Endothelial cell of umbilical vein (primary cell): ENCODE measurements around the gene LGR4. TPM values are rescaled to one million over a fixed set of nuclear protein-coding genes. Genes with fewer than 3 reads are reported as not detected.

Experiments used
- BruUV-seq: library from RNA; stranded (reverse); fragments of 400-500 nt; replicated peaks from 2 replicates; lab custom pipeline; 2021; lab: Mats Ljungman, UMichigan
- CTCF ChIA-PET: fragments of 300-600, 350-600 bp; sonication (Branson Sonifier 250); formaldehyde crosslinking; loops from one replicate; lab custom pipeline; 2021; ENCODE audit warnings: antibody characterized with exemption, inconsistent platforms; lab: Charles Lee
- POLR2A ChIA-PET: fragments of 300-600, 350-600 bp; sonication (Branson Sonifier 250); formaldehyde crosslinking; loops from one replicate; lab custom pipeline; 2021; ENCODE audit warnings: antibody characterized with exemption, inconsistent platforms; lab: Charles Lee
- DNase-seq: peaks from one replicate; pipeline ENCODE4 v3.0.0-alpha.2; 2011; ENCODE audit warnings: low read depth, low spot score
- FAIRE-seq: peaks from 2 replicates; lab custom pipeline; 2011; peaks lifted over from hg19 to GRCh38; lab: Jason Lieb, UNC
- H2AFZ ChIP-seq: 2 replicates; pipeline ENCODE4 v1.6.0; 2012; ENCODE audit warnings: low read depth, low read length, control low read depth, inconsistent platforms
- H3K27ac ChIP-seq: 2 replicates; pipeline ENCODE4 v1.5.1; 2011; ENCODE audit warnings: low read depth, mild to moderate bottlenecking, control low read depth, low read length, moderate library complexity; ENCODE audit not compliant: insufficient read depth
- H3K27me3 ChIP-seq, 2 experiments: 2 replicates each; pipeline versions ENCODE4 v1.6.0 to v1.6.1; 2011; ENCODE audit warnings: low read length in 2 of 2, mixed read lengths in 1 of 2; ENCODE audit not compliant: control insufficient read depth in 2 of 2, insufficient read depth in 2 of 2
- H3K36me3 ChIP-seq, 2 experiments: 2 replicates in 1 of 2; 3 replicates in 1 of 2; pipeline ENCODE4 v1.5.1; 2011; ENCODE audit warnings: low read length in 2 of 2, mild to moderate bottlenecking in 1 of 2, moderate library complexity in 1 of 2; ENCODE audit not compliant: control insufficient read depth in 2 of 2, insufficient read depth in 2 of 2; ENCODE audit errors: extremely low read depth in 1 of 2
- H3K4me1 ChIP-seq: 3 replicates; pipeline ENCODE4 v1.5.1; 2011; ENCODE audit warnings: mild to moderate bottlenecking, low read length; ENCODE audit not compliant: control insufficient read depth, insufficient read depth; ENCODE audit errors: extremely low read depth
- H3K4me2 ChIP-seq: 2 replicates; pipeline ENCODE4 v1.6.1; 2011; ENCODE audit warnings: low read length, control low read depth, mixed read lengths; ENCODE audit not compliant: insufficient read depth
- H3K4me3 ChIP-seq, 3 experiments: fragments of 200-600 bp in 1 of 3; sonication (generic), shearing (Covaris generic) in 1 of 3; replicated peaks in 1 of 3; 2 replicates each; pipeline ENCODE4 v1.5.1; 2011 to 2016; ENCODE audit warnings: control low read depth in 3 of 3, low read length in 3 of 3, mild to moderate bottlenecking in 2 of 3, inconsistent platforms in 1 of 3, low read depth in 1 of 3, moderate library complexity in 1 of 3; ENCODE audit not compliant: insufficient read depth in 1 of 3
- H3K79me2 ChIP-seq: 2 replicates; pipeline ENCODE4 v1.6.0; 2012; ENCODE audit warnings: low read length, inconsistent platforms; ENCODE audit not compliant: control insufficient read depth, insufficient read depth
- H3K9ac ChIP-seq: replicated peaks from 2 replicates; pipeline ENCODE3; 2011; ENCODE audit warnings: low read length, control low read depth; ENCODE audit not compliant: insufficient read depth; ENCODE audit errors: extremely low read depth
- H3K9me1 ChIP-seq: replicated peaks from 3 replicates; pipeline ENCODE4 v1.6.0; 2011; ENCODE audit warnings: mild to moderate bottlenecking, low read length; ENCODE audit not compliant: control insufficient read depth, insufficient read depth; ENCODE audit errors: extremely low read depth
- H3K9me3 ChIP-seq: replicated peaks from 2 replicates; pipeline ENCODE4 v1.5.1; 2012; ENCODE audit warnings: low read length, inconsistent platforms; ENCODE audit not compliant: control insufficient read depth, insufficient read depth
- H4K20me1 ChIP-seq: replicated peaks from 2 replicates; pipeline ENCODE3; 2011; ENCODE audit warnings: mild to moderate bottlenecking, low read length; ENCODE audit not compliant: control insufficient read depth, insufficient read depth; ENCODE audit errors: extremely low read depth
- EZH2 ChIP-seq: IDR thresholded peaks from 2 replicates; pipeline ENCODE4 v1.6.1; 2012; ENCODE audit warnings: borderline replicate concordance, low read depth, mild to moderate bottlenecking, moderate library complexity, low read length, inconsistent platforms; ENCODE audit not compliant: severe bottlenecking
- FOS ChIP-seq: IDR thresholded peaks from 2 replicates; pipeline ENCODE4 v1.6.1; 2011; ENCODE audit warnings: mild to moderate bottlenecking, low read length, moderate library complexity, borderline replicate concordance; ENCODE audit not compliant: insufficient read depth
- GATA2 ChIP-seq: IDR thresholded peaks from 2 replicates; pipeline ENCODE4 v1.7.0; 2011; ENCODE audit warnings: low read depth, mild to moderate bottlenecking, moderate library complexity, mixed read lengths, low read length; ENCODE audit not compliant: insufficient read length, insufficient read depth
- MYC ChIP-seq: IDR thresholded peaks from one replicate; pipeline ENCODE4 v1.6.1; 2011; ENCODE audit warnings: mild to moderate bottlenecking, low read depth, low read length
- POLR2A ChIP-seq: IDR thresholded peaks from 2 replicates; pipeline ENCODE4 v1.6.1; 2012; ENCODE audit warnings: low read depth, mild to moderate bottlenecking, control low read depth, low read length
- POLR2AphosphoS5 ChIP-seq: IDR thresholded peaks from 2 replicates; pipeline ENCODE4 v1.6.1; 2012; ENCODE audit warnings: low read depth, mild to moderate bottlenecking, control low read depth, low read length, moderate library complexity; ENCODE audit not compliant: insufficient read depth
- dilution Hi-C: fragments of 300-500 bp; cut with MboI; formaldehyde crosslinking; loops from one replicate; pipeline ENCODE4 v1.15.0; 2019; ENCODE audit warnings: low sequenced_read_pairs; ENCODE audit not compliant: extremely low pct_ligation_motif_present
- intact Hi-C: fragments of 100-400 bp; cut with micrococcal nuclease; formaldehyde crosslinking; loops from one replicate; pipeline ENCODE4 v1.10.0; 2022
- polyA plus RNA-seq, 4 experiments: library from polyadenylated mRNA; depleted of rRNA in 3 of 4; stranded (reverse) in 3 of 4; unstranded in 1 of 4; fragments of >200 nt; gene quantifications; 2 replicates each; pipeline versions ENCODE4 v1.2.1 to v1.2.3, GENCODE V29; 2011 to 2012; ENCODE audit warnings: missing spikeins in 1 of 4
- total RNA-seq: library from RNA; stranded (reverse); gene quantifications from 2 replicates; pipeline ENCODE4 v1.2.3, GENCODE V29; 2021
- TF ChIP-seq, protein P1 (sequence below), 2 donors: IDR thresholded peaks; 1 replicate in 1 of 2; 2 replicates in 1 of 2; pipeline ENCODE4 v1.5.1; 2011; ENCODE audit warnings: low read length in 2 of 2, mild to moderate bottlenecking in 2 of 2, moderate library complexity in 2 of 2, control low read depth in 1 of 2, inconsistent platforms in 1 of 2, low read depth in 1 of 2; ENCODE audit not compliant: insufficient read depth in 1 of 2; ENCODE audit errors: extremely low read depth in 1 of 2
- TF ChIP-seq, protein P2 (sequence below): IDR thresholded peaks from 2 replicates; pipeline ENCODE4 v1.6.1; 2011; ENCODE audit not compliant: insufficient read depth, insufficient read length

LGR4 gene
- total and polyA plus RNA-seq, 2 donors (not counting 3 experiments of a cell fraction or from before 2014, with no cell fraction given): 1.3 to 3.1 TPM

DNA sequence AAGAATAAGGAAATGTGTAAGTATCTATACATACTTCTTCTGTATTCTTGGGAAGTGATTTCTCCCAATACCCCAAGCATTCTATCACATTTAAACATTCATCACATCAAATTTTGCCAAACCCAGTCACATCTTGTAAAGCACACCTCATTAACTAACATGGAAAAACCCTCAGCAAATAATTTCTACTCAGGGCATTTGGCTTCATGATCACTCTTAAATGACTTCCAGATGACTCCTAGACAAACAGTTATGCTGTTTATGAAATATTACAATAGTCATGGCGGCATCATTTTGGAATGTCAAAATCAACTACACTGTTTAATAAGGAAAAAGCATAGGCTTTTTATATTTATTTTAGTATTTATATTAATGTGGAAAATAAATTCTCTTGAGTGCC, 62.3 kb downstream of the LGR4 start:
- intact Hi-C loops: no loop called here
- Histone ChIP-seq H3K36me3 (no peaks in the 10 kb centered on the region), H3K4me3 (no peak overlapping the region), H3K9ac (no peak overlapping the region), H3K9me1 (no peaks in the 10 kb centered on the region), H3K4me1 (no peaks in the 10 kb centered on the region), H3K27ac (no peak overlapping the region), H2AFZ (no peak overlapping the region), H3K79me2 (no peaks in the 10 kb centered on the region), H4K20me1 (no peaks in the 10 kb centered on the region), H3K4me2 (no peak overlapping the region), H3K9me3 (no peaks in the 10 kb centered on the region), H3K27me3 (peaks cover 0 to 3% of the 10 kb centered on the region in 2 experiments)
- POLR2A ChIA-PET: no interaction called here
- CTCF ChIA-PET: interaction anchor here (0.8 kb wide), 1 partner anchor 16 kb away, joined by 3 read pairs; no protein-coding TSS in a partner anchor
- dilution Hi-C loops: no loop called here
- no peak for DNase-seq
- FAIRE-seq: no peak
- TF ChIP-seq MYC (no peak), POLR2A (no peak), EZH2 (no peak), GATA2 (no peak), POLR2AphosphoS5 (no peak), FOS (no peak)
- TF ChIP-seq, protein P1, sequence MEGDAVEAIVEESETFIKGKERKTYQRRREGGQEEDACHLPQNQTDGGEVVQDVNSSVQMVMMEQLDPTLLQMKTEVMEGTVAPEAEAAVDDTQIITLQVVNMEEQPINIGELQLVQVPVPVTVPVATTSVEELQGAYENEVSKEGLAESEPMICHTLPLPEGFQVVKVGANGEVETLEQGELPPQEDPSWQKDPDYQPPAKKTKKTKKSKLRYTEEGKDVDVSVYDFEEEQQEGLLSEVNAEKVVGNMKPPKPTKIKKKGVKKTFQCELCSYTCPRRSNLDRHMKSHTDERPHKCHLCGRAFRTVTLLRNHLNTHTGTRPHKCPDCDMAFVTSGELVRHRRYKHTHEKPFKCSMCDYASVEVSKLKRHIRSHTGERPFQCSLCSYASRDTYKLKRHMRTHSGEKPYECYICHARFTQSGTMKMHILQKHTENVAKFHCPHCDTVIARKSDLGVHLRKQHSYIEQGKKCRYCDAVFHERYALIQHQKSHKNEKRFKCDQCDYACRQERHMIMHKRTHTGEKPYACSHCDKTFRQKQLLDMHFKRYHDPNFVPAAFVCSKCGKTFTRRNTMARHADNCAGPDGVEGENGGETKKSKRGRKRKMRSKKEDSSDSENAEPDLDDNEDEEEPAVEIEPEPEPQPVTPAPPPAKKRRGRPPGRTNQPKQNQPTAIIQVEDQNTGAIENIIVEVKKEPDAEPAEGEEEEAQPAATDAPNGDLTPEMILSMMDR (IDR thresholded peaks at IDR 0.05; ENCODE audit: extremely low read depth in 1 of 2, insufficient read depth in 1 of 2, low read depth in 1 of 2, low read length in 2 of 2): no peak
- TF ChIP-seq, protein P2, sequence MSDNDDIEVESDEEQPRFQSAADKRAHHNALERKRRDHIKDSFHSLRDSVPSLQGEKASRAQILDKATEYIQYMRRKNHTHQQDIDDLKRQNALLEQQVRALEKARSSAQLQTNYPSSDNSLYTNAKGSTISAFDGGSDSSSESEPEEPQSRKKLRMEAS: no peak
- no TSS peak for BruUV-seq
